Activated T-cell treated with anti-CD3 and anti-CD28 coated beads, Interleukin-2, amount 50 U/mL, for 1 hour (primary cell): ENCODE measurements around the gene ELMO2.

ENCODE experiments used
- DNase-seq: peaks from one replicate; pipeline ENCODE4 v3.0.0-alpha.2; 2020

ELMO2 gene

GRCh38 chr20:46365487-46366220 is 40.8 kb downstream of the ELMO2 start:
- no peak for DNase-seq

GRCh38 chr20:46364670-46365486 is 41.5 kb downstream of the ELMO2 start:
- no peak for DNase-seq

GRCh38 chr20:46363874-46364669 is 42.3 kb downstream of the ELMO2 start:
- peak; percentile 87 for DNase-seq

GRCh38 chr20:46362921-46363867 is 43.2 kb downstream of the ELMO2 start:
- no peak for DNase-seq

GRCh38 chr20:46361811-46362210 is 44.6 kb downstream of the ELMO2 start:
- no peak for DNase-seq

GRCh38 chr20:46361381-46361780 is 45.0 kb downstream of the ELMO2 start:
- DNase-seq = peak; percentile 36

GRCh38 chr20:46359233-46359751 is 47.1 kb downstream of the ELMO2 start:
- DNase-seq = no peak

GRCh38 chr20:46358346-46359058 is 47.9 kb downstream of the ELMO2 start:
- no peak for DNase-seq

GRCh38 chr20:46357030-46357514 is 49.3 kb downstream of the ELMO2 start:
- no peak for DNase-seq

GRCh38 chr20:46356195-46357029 is 50.0 kb downstream of the ELMO2 start:
- no peak for DNase-seq

- no peak for DNase-seq
These were observed 50.6 kb downstream of the ELMO2 start for GRCh38 chr20:46355778-46356177.

- no peak for DNase-seq
These were observed 51.3 kb downstream of the ELMO2 start for GRCh38 chr20:46354920-46355654.

- DNase-seq = no peak
These were observed 52.2 kb downstream of the ELMO2 start for GRCh38 chr20:46354207-46354555.

GRCh38 chr20:46353500-46354206 is 52.8 kb downstream of the ELMO2 start:
- no peak for DNase-seq

- DNase-seq = no peak
These were observed 54.0 kb downstream of the ELMO2 start for GRCh38 chr20:46352370-46352938.

- DNase-seq = no peak
These were observed 54.9 kb downstream of the ELMO2 start for GRCh38 chr20:46351357-46352058.

- DNase-seq = no peak
These were observed 55.5 kb downstream of the ELMO2 start for GRCh38 chr20:46350986-46351267.
